Trophoblast cell (in vitro differentiated cells and primary cell): ENCODE data around the gene TM7SF2.
A peak's percentile ranks its signal among the peaks of the same experiment; 100 is the strongest.

Experiments
- DNase-seq, 2 donors: peaks; one replicate each; pipeline ENCODE4 v3.0.0-alpha.2; 2016
- H2AFZ ChIP-seq: 2 replicates; pipeline ENCODE4 v1.6.1; 2013; ENCODE audit warnings: low read length, moderate library complexity, mild to moderate bottlenecking; ENCODE audit not compliant: insufficient read depth, poor library complexity
- H2AK5ac ChIP-seq: 2 replicates; pipeline ENCODE4 v1.6.1; 2013; ENCODE audit warnings: mild to moderate bottlenecking, low read length
- H2BK120ac ChIP-seq: 2 replicates; pipeline ENCODE4 v1.6.1; 2013; ENCODE audit warnings: low read length, mild to moderate bottlenecking, moderate library complexity; ENCODE audit not compliant: insufficient read depth, poor library complexity
- H2BK12ac ChIP-seq: 2 replicates; pipeline ENCODE4 v1.6.1; 2013; ENCODE audit warnings: mild to moderate bottlenecking, low read length, moderate library complexity
- H2BK5ac ChIP-seq: 2 replicates; pipeline ENCODE4 v1.6.1; 2013; ENCODE audit warnings: low read length, low read depth, moderate library complexity, mild to moderate bottlenecking; ENCODE audit not compliant: poor library complexity
- H3K14ac ChIP-seq: 2 replicates; pipeline ENCODE4 v1.6.1; 2013; ENCODE audit warnings: mild to moderate bottlenecking, low read length
- H3K18ac ChIP-seq: 2 replicates; pipeline ENCODE4 v1.6.1; 2013; ENCODE audit warnings: mild to moderate bottlenecking, low read length
- H3K23ac ChIP-seq: 2 replicates; pipeline ENCODE4 v1.6.1; 2013; ENCODE audit warnings: low read length
- H3K27ac ChIP-seq: 2 replicates; pipeline ENCODE4 v1.5.1; 2013; ENCODE audit warnings: low read depth, mild to moderate bottlenecking, inconsistent platforms, low read length, moderate library complexity
- H3K27me3 ChIP-seq: 2 replicates; pipeline ENCODE4 v1.6.1; 2013; ENCODE audit warnings: inconsistent platforms, mild to moderate bottlenecking, low read length, moderate library complexity; ENCODE audit not compliant: insufficient read depth
- H3K36me3 ChIP-seq, 2 experiments: 1 replicate in 1 of 2; 2 replicates in 1 of 2; pipeline ENCODE4 v1.6.1; 2013; ENCODE audit warnings: low read length in 2 of 2, mild to moderate bottlenecking in 2 of 2, moderate library complexity in 1 of 2; ENCODE audit not compliant: insufficient read depth in 2 of 2, control insufficient read depth in 1 of 2
- H3K4ac ChIP-seq: 2 replicates; pipeline ENCODE4 v1.6.1; 2013; ENCODE audit warnings: low read depth, mild to moderate bottlenecking, low read length, moderate library complexity
- H3K4me1 ChIP-seq, 2 experiments: 1 replicate in 1 of 2; 2 replicates in 1 of 2; pipeline ENCODE4 v1.6.1; 2013; ENCODE audit warnings: low read length in 2 of 2, mild to moderate bottlenecking in 2 of 2, moderate library complexity in 1 of 2; ENCODE audit not compliant: insufficient read depth in 2 of 2, control insufficient read depth in 1 of 2
- H3K4me2 ChIP-seq: 2 replicates; pipeline ENCODE4 v1.6.1; 2013; ENCODE audit warnings: inconsistent platforms, mild to moderate bottlenecking, low read length, moderate library complexity
- H3K4me3 ChIP-seq: 2 replicates; pipeline ENCODE4 v1.5.1; 2013; ENCODE audit warnings: mild to moderate bottlenecking, low read depth, low read length, inconsistent platforms
- H3K79me1 ChIP-seq: one replicate; pipeline ENCODE4 v1.6.1; 2013; ENCODE audit warnings: low read length
- H3K79me2 ChIP-seq: 2 replicates; pipeline ENCODE4 v1.6.1; 2013; ENCODE audit warnings: low read length, mild to moderate bottlenecking; ENCODE audit not compliant: control insufficient read depth, insufficient read depth, poor library complexity
- H3K9ac ChIP-seq: 2 replicates; pipeline ENCODE4 v1.6.1; 2013; ENCODE audit warnings: mild to moderate bottlenecking, low read length
- H3K9me3 ChIP-seq: 2 replicates; pipeline ENCODE4 v1.6.1; 2013; ENCODE audit warnings: low read depth, mild to moderate bottlenecking, control low read depth, inconsistent platforms, low read length; ENCODE audit not compliant: insufficient read depth
- H4K12ac ChIP-seq: 2 replicates; pipeline ENCODE4 v1.6.1; 2013; ENCODE audit warnings: low read depth, mild to moderate bottlenecking, low read length, moderate library complexity
- H4K8ac ChIP-seq: 2 replicates; pipeline ENCODE4 v1.6.1; 2013; ENCODE audit warnings: low read depth, mild to moderate bottlenecking, low read length, moderate library complexity
- H4K91ac ChIP-seq: one replicate; pipeline ENCODE4 v1.6.1; 2013; ENCODE audit warnings: low read depth, mild to moderate bottlenecking, low read length, moderate library complexity
- WGBS: extraction: QIAGEN DNeasy Blood & Tissue Kit; methylation state at CpG from one replicate; pipeline ENCODE4 v1.1.7; 2013; ENCODE audit warnings: missing lambda C conversion rate; ENCODE audit not compliant: insufficient read length, insufficient coverage; ENCODE audit errors: extremely low coverage; 5-methylcytosine and 5-hydroxymethylcytosine counted together

TM7SF2 gene

DNA sequence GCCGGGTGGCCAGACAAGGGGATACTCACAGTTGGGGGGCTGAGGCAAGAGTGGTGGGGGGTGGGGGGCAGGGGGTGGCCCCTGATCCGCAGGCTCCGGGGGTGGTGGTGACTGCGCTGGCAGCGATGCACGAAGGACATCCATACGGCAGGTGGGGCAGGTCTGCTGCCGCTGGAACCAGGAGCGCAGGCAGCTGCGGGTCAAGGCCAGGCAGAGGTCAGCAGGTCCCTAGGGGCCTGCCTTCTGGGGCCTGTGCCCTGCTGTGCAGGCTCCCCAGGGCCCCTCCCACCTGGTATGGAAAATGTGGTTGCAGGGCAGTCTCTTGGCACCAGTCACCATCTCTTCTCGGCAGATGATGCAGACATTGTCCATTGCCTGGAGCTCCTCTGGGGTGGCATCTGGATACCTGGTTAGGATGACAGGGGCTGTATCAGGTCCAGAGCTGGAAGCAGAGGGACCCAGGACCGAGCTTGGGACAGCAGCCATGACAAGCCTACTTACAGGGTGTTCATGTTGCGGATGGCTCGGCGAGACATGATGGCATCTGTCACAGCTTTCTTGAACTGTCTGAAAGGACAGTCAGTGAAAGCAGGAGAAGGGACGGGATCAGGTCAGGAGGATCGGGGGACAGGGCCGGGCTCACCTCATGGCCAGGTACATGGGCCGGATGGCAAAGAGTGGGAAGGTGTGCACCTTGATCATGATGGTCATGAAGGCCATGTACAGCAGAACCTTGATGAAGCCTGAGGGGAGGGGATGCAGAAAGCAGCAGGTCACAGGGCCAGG lies 19.2 kb downstream of the TM7SF2 start:
- H3K14ac ChIP-seq: no peak overlapping the region
- H4K91ac ChIP-seq: no peak overlapping the region
- H3K79me2 ChIP-seq: peaks cover 9% of the 10 kb centered on the region
- no peak overlapping the region for H4K8ac ChIP-seq
- no peaks in the 10 kb centered on the region for H3K9me3 ChIP-seq
- no peak overlapping the region for H3K18ac ChIP-seq
- H3K23ac ChIP-seq: no peak overlapping the region
- no peaks in the 10 kb centered on the region for H3K27me3 ChIP-seq
- no peak overlapping the region for H3K4me2 ChIP-seq
- no peak overlapping the region for H2BK120ac ChIP-seq
- peaks cover 11% of the 10 kb centered on the region for H3K79me1 ChIP-seq
- no CpG with 5 or more reads among the region's 19 CpGs for WGBS
- no peak overlapping the region for H2BK5ac ChIP-seq
- DNase-seq: no peak
- H3K4me1 ChIP-seq: peaks cover 7 to 12% of the 10 kb centered on the region in 2 experiments
- H3K4me3 ChIP-seq: peak overlapping the region; percentile 20
- no peak overlapping the region for H2BK12ac ChIP-seq
- H4K12ac ChIP-seq: no peak overlapping the region
- no peak overlapping the region for H3K27ac ChIP-seq
- H2AFZ ChIP-seq: no peak overlapping the region
- no peak overlapping the region for H2AK5ac ChIP-seq
- H3K36me3 ChIP-seq: peaks cover 65 to 71% of the 10 kb centered on the region in 2 experiments
- no peak overlapping the region for H3K9ac ChIP-seq
- H3K4ac ChIP-seq: no peak overlapping the region

DNA sequence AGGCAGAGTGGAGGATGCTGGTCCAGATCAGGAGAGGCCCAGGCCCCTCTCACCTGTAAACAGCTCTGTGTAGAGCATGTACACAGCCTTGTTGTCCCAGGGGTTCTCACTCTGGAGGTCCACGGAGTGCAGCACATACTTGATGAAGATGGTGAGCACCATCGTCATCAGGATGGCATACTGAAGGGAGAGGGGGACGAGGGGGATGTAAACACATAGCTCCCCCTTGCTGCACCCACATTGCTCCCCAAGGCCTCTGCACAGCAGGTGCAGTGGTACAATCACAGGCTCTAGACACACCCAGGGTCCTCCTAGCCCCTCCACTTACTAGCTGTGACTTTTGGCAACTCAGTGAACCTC lies 19.7 kb downstream of the TM7SF2 start:
- Histone ChIP-seq H3K9me3 (no peaks in the 10 kb centered on the region), H2BK5ac (no peak overlapping the region), H4K12ac (no peak overlapping the region), H2AFZ (no peak overlapping the region), H3K18ac (no peak overlapping the region), H2BK120ac (no peak overlapping the region), H3K4me2 (no peak overlapping the region), H3K79me2 (peaks cover 9% of the 10 kb centered on the region), H4K8ac (no peak overlapping the region), H3K79me1 (peaks cover 11% of the 10 kb centered on the region), H2BK12ac (no peak overlapping the region), H2AK5ac (no peak overlapping the region), H3K36me3 (peaks cover 60 to 65% of the 10 kb centered on the region in 2 experiments), H3K4ac (no peak overlapping the region), H3K27ac (no peak overlapping the region), H3K9ac (peak overlapping the region; percentile 18), H3K14ac (no peak overlapping the region), H3K23ac (no peak overlapping the region), H3K4me3 (peak overlapping the region; percentile 20), H4K91ac (no peak overlapping the region), H3K27me3 (no peaks in the 10 kb centered on the region), H3K4me1 (peaks cover 7 to 12% of the 10 kb centered on the region in 2 experiments)
- DNase-seq: no peak
- whole genome bisulfite sequencing: no CpG with 5 or more reads among the region's 3 CpGs

DNA sequence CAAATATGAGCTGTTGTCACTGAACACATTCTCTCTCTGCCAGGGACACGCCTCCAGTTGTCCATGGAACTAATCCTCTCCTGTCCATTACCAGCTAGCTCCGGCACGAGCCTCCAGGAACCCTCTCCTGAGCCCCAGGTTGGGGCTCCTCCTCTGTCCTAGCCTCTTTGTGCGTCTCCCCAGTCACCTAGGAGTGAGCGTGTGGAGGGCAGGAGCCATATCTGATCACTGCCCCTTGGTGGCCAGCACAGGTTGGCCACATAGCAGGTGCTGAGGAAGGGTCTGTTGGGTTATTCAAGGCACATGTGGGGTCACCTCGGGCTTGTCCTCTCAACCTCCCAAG lies 20.2 kb downstream of the TM7SF2 start:
- Histone ChIP-seq H3K14ac (no peak overlapping the region), H3K18ac (no peak overlapping the region), H3K4ac (no peak overlapping the region), H3K9ac (peak overlapping the region; percentile 4), H4K8ac (no peak overlapping the region), H3K4me3 (no peak overlapping the region), H3K36me3 (peaks cover 55 to 60% of the 10 kb centered on the region in 2 experiments), H2BK120ac (no peak overlapping the region), H3K4me1 (peaks cover 7 to 12% of the 10 kb centered on the region in 2 experiments), H2AFZ (no peak overlapping the region), H3K27ac (no peak overlapping the region), H2BK12ac (no peak overlapping the region), H3K79me2 (peaks cover 9% of the 10 kb centered on the region), H3K79me1 (peaks cover 11% of the 10 kb centered on the region), H3K9me3 (peaks cover 1% of the 10 kb centered on the region), H4K12ac (no peak overlapping the region), H2BK5ac (no peak overlapping the region), H3K4me2 (no peak overlapping the region), H3K23ac (no peak overlapping the region), H2AK5ac (no peak overlapping the region), H3K27me3 (no peaks in the 10 kb centered on the region), H4K91ac (no peak overlapping the region)
- no CpG with 5 or more reads among the region's 6 CpGs for WGBS
- DNase-seq: no peak

DNA sequence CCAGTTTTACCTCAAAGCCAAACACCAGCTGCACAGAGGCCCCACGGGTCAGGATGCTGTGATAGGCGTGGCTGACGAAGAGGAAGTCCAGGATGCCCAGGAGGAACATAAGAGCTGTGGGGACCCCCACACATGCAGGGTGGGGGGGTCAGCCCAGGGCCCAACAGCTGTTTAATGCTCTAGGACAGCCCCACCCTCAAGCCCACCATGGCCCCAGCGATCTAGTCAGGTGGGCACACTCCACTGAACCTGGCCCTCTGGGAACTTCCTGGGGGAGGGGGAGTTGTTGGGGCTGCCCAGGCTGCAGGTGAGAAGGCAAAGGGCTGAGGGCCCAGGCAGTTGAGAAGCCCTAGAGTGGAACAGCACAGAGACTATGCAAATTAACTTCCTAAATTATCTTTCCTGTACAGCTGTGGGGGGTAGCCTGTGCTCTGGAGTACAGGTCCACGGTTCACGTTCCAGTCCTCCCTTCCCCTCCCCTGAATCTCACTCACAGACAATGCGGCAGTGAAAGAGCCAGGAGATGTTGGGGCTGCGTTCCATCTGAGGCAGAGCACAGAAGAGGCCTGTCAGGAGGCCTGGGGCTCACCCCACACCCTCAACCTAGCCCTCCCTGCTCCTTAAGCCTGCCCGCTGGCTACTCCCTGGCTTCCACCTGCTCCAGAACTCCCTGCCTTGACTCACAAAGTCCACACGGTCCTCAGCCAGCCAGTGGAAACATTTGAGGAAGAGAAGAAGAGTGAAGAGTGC lies 20.7 kb downstream of the TM7SF2 start:
- H3K27ac ChIP-seq: no peak overlapping the region
- no peak overlapping the region for H4K12ac ChIP-seq
- peaks cover 50 to 56% of the 10 kb centered on the region in 2 experiments for H3K36me3 ChIP-seq
- peaks cover 9% of the 10 kb centered on the region for H3K79me2 ChIP-seq
- no peak overlapping the region for H2AFZ ChIP-seq
- H3K23ac ChIP-seq: no peak overlapping the region
- H3K4me3 ChIP-seq: no peak overlapping the region
- no CpG with 5 or more reads among the region's 10 CpGs for WGBS
- no peak overlapping the region for H2BK12ac ChIP-seq
- H2AK5ac ChIP-seq: no peak overlapping the region
- H3K18ac ChIP-seq: peak overlapping the region; percentile 8
- no peak for DNase-seq
- no peak overlapping the region for H3K4me2 ChIP-seq
- H4K91ac ChIP-seq: no peak overlapping the region
- H2BK5ac ChIP-seq: no peak overlapping the region
- peaks cover 11% of the 10 kb centered on the region for H3K79me1 ChIP-seq
- no peak overlapping the region for H2BK120ac ChIP-seq
- H3K4me1 ChIP-seq: peaks cover 7 to 12% of the 10 kb centered on the region in 2 experiments
- H3K9me3 ChIP-seq: peaks cover 1% of the 10 kb centered on the region
- H4K8ac ChIP-seq: no peak overlapping the region
- no peaks in the 10 kb centered on the region for H3K27me3 ChIP-seq
- peak overlapping the region; percentile 4 for H3K9ac ChIP-seq
- no peak overlapping the region for H3K4ac ChIP-seq
- no peak overlapping the region for H3K14ac ChIP-seq
